HG03280 (cell line): ENCODE data around the gene LRRC27.
"Not testable (repeated sequence)": the region's sequence is repeated elsewhere in the genome, so short reads cannot be mapped to it uniquely, and the experiment has no call there.

Experiments used
- ATAC-seq: cut with Tn5 transposase; IDR thresholded peaks from one replicate; pipeline ENCODE4 v1.9.1; 2021; ENCODE audit warnings: mild to moderate bottlenecking, moderate library complexity; ENCODE audit not compliant: unreplicated experiment

LRRC27 gene

GRCh38 chr10:132336064-132336746 lies 4.2 kb downstream of the LRRC27 start:
- no peak for ATAC-seq

GRCh38 chr10:132336919-132337407 lies 5.0 kb downstream of the LRRC27 start:
- no peak for ATAC-seq

GRCh38 chr10:132337854-132338253 lies 5.9 kb downstream of the LRRC27 start:
- not testable (repeated sequence) for ATAC-seq

- no peak for ATAC-seq
These were observed 6.9 kb downstream of the LRRC27 start for GRCh38 chr10:132338876-132339275.

GRCh38 chr10:132339276-132339675 lies 7.3 kb downstream of the LRRC27 start:
- no peak for ATAC-seq

GRCh38 chr10:132341017-132341416 lies 9.0 kb downstream of the LRRC27 start:
- ATAC-seq: no peak

GRCh38 chr10:132341781-132342180 lies 9.8 kb downstream of the LRRC27 start:
- no peak for ATAC-seq

GRCh38 chr10:132342553-132342952 lies 10.6 kb downstream of the LRRC27 start:
- ATAC-seq: no peak

GRCh38 chr10:132344386-132344785 lies 12.4 kb downstream of the LRRC27 start:
- no peak for ATAC-seq

GRCh38 chr10:132345345-132345744 lies 13.4 kb downstream of the LRRC27 start:
- ATAC-seq: no peak

GRCh38 chr10:132346806-132347205 lies 14.8 kb downstream of the LRRC27 start:
- ATAC-seq: no peak

- no peak for ATAC-seq
These were observed 15.4 kb downstream of the LRRC27 start for GRCh38 chr10:132347211-132347930.

GRCh38 chr10:132347931-132348267 lies 15.9 kb downstream of the LRRC27 start:
- ATAC-seq: no peak

GRCh38 chr10:132349766-132350165 lies 17.8 kb downstream of the LRRC27 start:
- no peak for ATAC-seq

- ATAC-seq: no peak
These were observed 18.4 kb downstream of the LRRC27 start for GRCh38 chr10:132350391-132350790.

- ATAC-seq: no peak
These were observed 19.0 kb downstream of the LRRC27 start for GRCh38 chr10:132350946-132351345.

GRCh38 chr10:132351611-132352010 lies 19.6 kb downstream of the LRRC27 start:
- no peak for ATAC-seq

GRCh38 chr10:132352462-132353308 lies 20.7 kb downstream of the LRRC27 start:
- ATAC-seq: not testable (repeated sequence)

GRCh38 chr10:132353456-132354355 lies 21.7 kb downstream of the LRRC27 start:
- no peak for ATAC-seq

- ATAC-seq: no peak
These were observed 22.5 kb downstream of the LRRC27 start for GRCh38 chr10:132354356-132355094.
